Skin epidermis (tissue), 12 donors: ENCODE results near the gene STK32C.

Experiments
- H3K27ac ChIP-seq, 21 experiments: fragments of 200-600 bp; sonication (generic) in 11 of 21; one replicate each; pipeline ENCODE4 v1.5.0; 2020; ENCODE audit warnings: mild to moderate bottlenecking in 3 of 21, inconsistent platforms in 2 of 21, moderate library complexity in 2 of 21
- H3K4me3 ChIP-seq, 7 experiments: fragments of 200-600 bp; sonication (generic) in 2 of 7; one replicate each; pipeline ENCODE4 v1.5.0; 2020; ENCODE audit warnings: inconsistent platforms in 2 of 7, mild to moderate bottlenecking in 2 of 7, moderate library complexity in 1 of 7

The STK32C gene

GRCh38 chr10:132197271-132198067 is 110.3 kb downstream of the STK32C start:
- no peak overlapping the region for H3K27ac ChIP-seq
- no peak overlapping the region for H3K4me3 ChIP-seq

GRCh38 chr10:132196178-132197113 is 111.3 kb downstream of the STK32C start:
- Histone ChIP-seq H3K4me3 (no peak overlapping the region), H3K27ac (no peak overlapping the region)

- H3K27ac ChIP-seq, result no peak overlapping the region
- H3K4me3 ChIP-seq, result no peak overlapping the region
Measured at GRCh38 chr10:132195366-132196075, 112.2 kb downstream of the STK32C start.

GRCh38 chr10:132194726-132195125 is 113.0 kb downstream of the STK32C start:
- Histone ChIP-seq H3K27ac (no peak overlapping the region), H3K4me3 (no peak overlapping the region)

GRCh38 chr10:132193907-132194552 is 113.7 kb downstream of the STK32C start:
- H3K27ac ChIP-seq, result no peak overlapping the region
- no peak overlapping the region for H3K4me3 ChIP-seq

- Histone ChIP-seq H3K27ac (no peak overlapping the region), H3K4me3 (no peak overlapping the region)
Measured at GRCh38 chr10:132192991-132193665, 114.6 kb downstream of the STK32C start.

GRCh38 chr10:132192076-132192975 is 115.4 kb downstream of the STK32C start:
- H3K27ac ChIP-seq, result no peak overlapping the region
- no peak overlapping the region for H3K4me3 ChIP-seq

GRCh38 chr10:132189810-132190422 is 117.8 kb downstream of the STK32C start:
- no peak overlapping the region for H3K4me3 ChIP-seq
- H3K27ac ChIP-seq, result no peak overlapping the region

- Histone ChIP-seq H3K4me3 (no peak overlapping the region), H3K27ac (no peak overlapping the region)
Measured at GRCh38 chr10:132189016-132189415, 118.7 kb downstream of the STK32C start.

GRCh38 chr10:132188331-132188730 is 119.4 kb downstream of the STK32C start:
- H3K4me3 ChIP-seq, result no peak overlapping the region
- H3K27ac ChIP-seq, result no peak overlapping the region

- peak overlapping the region; percentile 9 to 41 (median 30) for H3K4me3 ChIP-seq
- H3K27ac ChIP-seq, result no peak overlapping the region
Measured at GRCh38 chr10:132187430-132188138, 120.2 kb downstream of the STK32C start.

GRCh38 chr10:132186488-132187429 is 121.0 kb downstream of the STK32C start, which contains the start of gene DPYSL4:
DPYSL4 (plus strand) TSS chr10:132186948; CDS start chr10:132187064, 116 bp downstream.
- H3K4me3 ChIP-seq, result peak within 1 kb of the TSS; percentile 9 to 41 (median 30)
- H3K27ac ChIP-seq, result no peak within 1 kb of the TSS

- peak overlapping the region in 4 of 7 experiments; percentile 11 to 41 (median 28) for H3K4me3 ChIP-seq
- H3K27ac ChIP-seq, result no peak overlapping the region
Measured at GRCh38 chr10:132185601-132186487, 121.9 kb downstream of the STK32C start.

- no peak overlapping the region for H3K27ac ChIP-seq
- peak overlapping the region in 1 of 7 experiments; percentile 41 for H3K4me3 ChIP-seq
Measured at GRCh38 chr10:132184816-132185593, 122.7 kb downstream of the STK32C start.
